Activated naive CD4-positive, alpha-beta T cell treated with Interleukin-2 at 50 U/mL for 16 hours (primary cell): ENCODE measurements around the gene PLIN1.

Experiments
- DNase-seq: peaks from one replicate; pipeline ENCODE4 v3.0.0-alpha.2; 2020

Gene PLIN1

DNA sequence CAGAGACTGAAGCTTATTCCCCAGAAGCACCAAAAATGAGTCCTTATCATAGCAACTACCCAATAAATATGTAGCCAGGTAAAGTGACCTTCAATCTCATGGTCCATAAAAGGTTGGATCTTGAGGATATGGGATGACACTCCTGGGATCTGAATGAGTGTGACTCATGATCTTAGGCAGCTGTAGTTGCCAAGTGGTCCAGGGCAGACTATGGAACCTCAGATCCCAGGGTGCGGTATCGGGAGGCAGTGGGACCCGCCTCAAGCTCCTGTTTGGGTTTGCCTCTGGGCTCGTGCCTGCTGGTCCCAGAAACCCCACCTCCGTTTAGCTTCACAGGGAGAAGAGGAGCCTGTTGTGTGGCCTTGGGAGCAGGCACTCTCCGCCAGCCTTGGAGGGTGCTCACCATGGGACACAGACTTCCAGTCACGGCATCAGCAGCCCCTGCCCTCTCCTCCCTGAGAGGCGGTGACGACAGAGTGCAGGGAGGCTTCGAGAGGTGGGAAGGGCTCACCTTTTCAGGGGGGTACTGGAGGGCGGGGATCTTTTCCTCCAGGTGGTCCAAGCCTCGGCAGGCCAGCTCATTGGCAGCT, 8.1 kb downstream of the PLIN1 start:
- DNase-seq = no peak

DNA sequence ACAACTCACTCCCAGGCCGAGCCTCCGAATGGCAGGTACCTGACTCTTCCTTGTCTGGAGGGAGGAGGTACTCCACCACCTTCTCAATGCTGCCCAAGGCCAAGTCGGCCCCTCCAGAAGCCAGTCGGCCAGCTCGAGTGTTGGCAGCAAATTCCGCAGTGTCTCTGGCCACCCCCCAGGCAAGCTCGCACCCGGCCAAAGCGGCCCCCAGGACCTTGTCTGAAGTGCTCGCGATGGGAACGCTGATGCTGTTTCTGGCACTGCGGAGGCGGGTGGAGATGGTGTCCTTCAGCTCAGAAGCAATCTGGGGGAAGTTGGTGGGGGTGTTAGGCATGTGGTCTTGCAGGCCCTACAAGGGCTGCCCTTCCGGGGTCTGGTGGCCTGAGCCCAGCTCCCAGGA, 9.2 kb downstream of the PLIN1 start:
- DNase-seq = no peak

DNA sequence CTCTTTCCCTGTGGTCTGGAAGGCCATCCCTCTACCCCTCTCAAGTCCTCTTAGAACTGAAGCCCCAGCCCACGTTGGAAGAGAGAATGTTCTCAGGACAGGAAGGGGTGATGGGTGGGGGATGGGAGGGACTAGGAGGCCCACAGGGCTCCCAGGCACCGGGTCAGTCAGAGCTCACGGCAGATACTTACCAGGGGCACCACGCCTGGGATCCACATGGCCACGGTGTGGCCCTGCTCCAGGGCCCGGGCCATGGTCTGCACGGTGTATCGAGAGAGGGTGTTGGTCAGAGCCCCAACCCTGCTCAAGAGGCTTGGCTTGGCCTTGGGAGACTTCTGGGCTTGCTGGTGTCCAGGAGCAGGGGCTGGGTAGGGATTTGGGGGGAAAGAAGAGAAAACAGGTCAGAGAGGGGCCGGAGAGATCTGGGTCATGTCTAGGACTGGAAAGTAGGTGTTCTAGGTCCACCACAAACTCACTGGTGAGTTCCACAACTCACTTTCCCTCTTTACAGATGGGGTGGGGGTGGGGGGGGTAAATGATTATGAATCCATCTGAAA, 9.8 kb downstream of the PLIN1 start:
- no peak for DNase-seq

DNA sequence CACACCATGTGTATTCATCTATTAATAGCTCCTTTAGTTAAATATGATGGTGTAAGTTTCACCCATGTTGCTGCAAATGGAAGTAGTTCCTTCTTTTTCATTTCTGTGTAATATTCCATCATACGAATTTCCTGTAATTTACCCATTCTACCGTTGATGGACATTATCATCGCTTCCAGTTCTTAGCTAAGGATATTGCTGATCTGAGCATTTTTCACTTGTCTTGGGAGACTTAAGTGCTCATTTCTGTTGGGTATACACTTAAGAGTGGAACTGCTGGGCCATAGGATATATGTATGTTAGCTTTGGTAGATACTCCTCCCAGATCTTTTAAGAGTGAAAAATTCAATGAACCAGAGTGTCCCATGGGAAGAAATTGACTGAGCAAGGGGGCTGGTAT, 11.0 kb downstream of the PLIN1 start:
- no peak for DNase-seq

DNA sequence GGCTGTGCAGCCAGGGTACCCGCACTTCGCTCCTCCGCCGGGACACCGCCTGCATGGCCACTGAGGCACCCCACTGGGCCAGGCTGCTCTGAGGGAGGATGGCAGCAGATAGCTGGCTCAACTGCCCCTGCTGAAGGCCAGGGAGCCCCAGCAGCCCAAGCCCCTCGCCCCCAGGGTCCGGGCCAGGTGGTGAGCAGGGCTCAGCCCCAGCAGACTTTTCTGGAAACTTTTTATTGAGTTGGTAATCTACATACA, 11.5 kb downstream of the PLIN1 start:
- DNase-seq = no peak

DNA sequence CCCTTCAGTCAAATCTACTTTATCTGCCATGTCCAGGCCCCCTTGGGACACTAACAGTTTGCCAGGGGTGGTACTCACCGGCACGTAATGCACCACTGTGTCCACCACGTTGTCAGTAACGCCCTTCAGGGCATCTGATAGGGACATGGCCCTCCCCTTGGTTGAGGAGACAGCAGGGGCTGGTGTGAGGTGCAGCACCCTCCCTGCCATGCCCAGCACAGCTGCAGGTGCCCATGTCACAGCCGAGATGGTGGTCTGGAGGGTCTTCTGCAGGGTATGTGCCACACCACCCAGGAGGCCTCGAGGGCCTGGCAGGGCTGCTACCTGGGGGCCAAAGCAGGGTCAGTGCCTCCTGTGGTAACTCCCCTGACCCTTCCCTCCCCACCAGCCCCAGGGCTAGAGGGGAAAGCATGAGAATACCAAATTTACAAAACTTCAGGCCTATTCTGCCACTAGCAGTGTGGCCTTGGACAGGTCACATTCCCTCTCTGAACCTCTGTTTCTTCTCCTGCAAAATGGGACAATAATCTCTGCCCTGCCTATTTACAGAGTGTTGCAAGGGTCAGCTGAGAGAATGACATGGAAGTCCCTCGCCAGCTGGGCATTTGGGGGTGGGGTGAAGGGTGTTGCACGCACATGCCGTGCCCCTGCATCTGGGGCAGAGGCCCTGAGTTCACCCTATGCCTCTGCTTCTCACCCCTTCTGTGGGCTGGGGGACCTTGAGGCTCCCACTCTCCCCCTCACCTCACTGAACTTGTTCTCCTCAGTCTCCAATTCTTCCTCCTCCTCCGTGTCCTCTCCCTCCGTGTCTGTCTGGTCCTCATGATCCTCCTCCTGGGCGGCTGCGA, 12.1 kb downstream of the PLIN1 start:
- no peak for DNase-seq

DNA sequence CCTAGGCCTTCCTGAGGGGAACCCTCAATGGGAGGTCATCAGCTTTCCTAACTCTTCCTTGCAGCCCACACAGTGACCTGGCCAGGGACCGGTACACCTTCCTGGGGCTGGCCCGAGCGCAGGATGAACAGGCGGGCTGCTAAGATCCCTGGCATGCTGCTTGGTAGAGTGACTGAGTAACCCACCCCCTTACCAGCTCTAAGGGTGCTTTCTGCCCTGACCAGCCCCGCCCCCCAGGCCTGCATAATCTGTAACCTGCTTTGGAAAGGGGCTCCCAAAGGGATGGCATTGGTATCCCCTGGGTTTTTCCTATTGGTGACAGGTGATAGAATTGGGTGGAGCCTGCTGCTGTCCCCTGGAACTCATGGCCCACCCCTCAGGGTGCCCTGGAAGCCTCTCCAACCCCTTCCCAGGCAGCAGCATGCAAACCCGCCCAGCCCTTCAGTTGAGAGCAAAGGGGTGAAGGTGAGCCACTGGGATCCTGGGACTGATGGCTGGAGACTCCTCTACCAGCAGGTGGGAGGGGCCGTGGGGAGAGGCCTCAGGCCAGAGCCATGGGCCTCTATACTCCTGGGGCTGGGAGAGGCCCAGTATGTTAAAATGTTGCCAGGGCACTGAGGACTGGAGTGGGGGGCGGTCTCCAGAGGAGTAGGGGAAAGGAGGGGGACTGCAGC, 12.8 kb downstream of the PLIN1 start:
- no peak for DNase-seq

DNA sequence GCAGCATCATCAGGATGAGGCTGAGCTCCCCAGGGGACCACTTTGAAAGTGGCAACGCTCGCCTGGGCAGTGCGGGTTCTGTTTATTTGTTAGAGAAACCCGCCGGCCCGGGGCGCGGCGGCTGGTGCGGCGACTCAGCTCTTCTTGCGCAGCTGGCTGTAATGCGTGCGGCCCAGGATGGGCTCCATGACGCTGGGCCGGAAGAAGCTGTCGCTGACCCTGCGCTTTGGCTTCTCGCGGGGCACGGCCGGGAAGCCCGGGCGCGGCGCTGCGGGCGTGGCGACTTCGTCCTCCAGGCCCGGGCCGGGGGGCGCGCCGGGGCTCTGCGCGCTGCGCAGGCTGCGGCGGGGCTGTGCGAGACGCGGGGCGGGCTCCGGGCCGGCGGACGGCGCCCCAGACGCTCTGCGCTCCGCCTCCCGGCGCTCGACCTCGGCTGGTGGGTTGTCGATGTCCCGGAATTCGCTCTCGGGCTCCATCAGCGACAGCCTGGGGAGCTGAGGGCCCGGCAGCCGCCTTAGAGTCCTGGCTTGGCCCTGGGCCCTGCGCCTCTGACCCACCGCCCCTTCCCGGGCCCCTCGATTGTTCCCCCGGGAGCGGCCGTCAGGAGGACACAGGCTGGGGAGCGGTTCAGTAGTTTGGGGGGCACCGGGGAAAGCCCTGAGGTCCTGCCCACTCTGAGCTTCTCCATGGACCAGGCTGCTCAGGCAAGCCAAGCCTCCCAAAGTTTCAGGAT, 13.6 kb downstream of the PLIN1 start:
- no peak for DNase-seq

DNA sequence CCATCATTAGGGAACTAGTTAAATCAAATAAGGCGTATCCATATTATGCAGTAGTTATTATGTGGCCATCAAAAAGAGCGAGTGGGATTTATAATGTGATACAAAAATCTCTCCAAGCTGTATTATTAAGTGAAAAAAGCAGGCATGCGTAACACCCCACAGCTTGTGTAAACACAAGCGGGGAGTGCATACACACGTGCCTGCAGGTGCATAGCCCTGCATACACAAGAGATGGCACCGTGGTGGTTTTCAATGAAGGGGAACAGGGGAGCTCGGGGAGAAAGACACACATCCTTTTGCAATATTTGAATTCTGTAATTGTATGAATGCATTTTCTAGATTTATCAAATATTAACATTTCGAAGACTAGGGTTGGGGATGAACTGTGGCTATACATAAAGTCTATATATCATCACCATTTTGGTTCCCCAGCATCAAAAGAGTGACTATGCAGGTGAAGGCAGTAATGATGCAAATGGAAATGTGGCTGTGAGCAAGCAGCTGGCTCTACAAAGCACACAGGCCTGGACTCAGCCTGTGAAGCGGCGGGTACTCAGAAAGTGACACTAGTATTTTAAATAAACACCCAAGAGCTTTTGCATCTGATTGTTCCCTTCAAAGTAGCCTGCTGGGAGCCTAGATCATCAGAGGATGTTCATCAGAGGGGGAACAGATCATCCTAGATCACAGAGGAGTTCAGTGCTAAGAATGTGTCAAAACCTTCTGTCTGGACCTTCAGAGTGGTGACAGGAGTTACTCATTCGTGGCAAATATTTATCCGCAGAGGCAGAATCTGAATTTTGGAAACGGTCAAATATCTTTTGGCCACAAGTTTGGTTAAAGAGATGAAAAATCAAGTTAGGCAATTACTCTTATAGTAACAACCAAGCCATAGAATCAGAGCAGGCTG, 14.5 kb downstream of the PLIN1 start:
- DNase-seq = no peak

DNA sequence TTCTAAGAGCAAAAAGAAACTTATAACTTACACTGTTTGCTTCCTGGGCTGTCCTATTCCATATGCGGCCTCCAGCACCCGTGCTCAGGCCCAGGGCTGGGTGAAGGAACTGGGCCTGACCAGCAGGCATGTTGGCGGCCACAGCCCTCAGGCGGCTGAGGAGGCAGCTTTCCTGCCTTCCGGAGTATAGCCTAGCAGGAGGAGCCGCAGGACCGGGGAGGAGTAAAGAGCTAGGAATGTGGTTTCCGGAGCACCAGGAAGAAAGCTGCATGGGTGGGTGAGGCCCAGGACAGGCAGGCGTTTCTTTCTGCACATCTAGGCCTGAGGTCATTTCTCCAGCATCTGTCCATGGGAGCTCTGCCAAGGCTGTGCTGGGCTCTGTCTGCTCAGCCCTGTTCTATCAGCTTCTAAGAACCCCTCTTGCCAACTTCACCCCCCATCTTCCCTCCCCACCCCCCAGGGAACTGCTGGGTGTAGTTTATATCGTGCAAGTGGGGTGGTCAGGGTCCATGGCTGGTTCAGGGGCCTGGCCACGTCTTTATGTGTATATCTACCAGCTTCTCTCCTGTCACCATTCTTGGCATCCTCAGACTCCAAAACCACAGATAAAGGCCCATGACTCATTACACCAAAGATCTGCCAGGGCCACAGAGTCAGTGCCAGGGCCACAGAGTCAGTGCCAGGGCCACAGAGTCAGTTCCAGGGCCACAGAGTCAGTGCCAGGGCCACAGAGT, 16.1 kb downstream of the PLIN1 start:
- DNase-seq = no peak

DNA sequence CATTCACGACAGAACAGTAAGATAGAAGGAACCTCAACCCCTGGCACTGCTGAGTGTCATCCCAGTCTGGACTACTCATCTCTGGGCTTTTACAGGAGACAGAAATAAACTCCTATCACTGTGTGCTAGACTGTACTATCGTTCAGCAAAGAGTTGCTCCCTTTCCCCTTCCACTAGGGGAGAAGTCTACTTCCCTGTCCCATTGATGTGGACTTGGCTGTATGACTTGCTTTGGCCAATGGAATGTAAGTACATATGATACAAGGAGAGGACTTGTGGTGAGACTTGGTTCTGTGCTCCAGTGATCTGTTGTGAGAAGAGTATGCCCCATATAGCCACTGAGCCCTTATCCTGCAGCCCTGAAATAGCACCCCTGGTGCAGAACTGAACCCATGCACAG, 18.6 kb downstream of the PLIN1 start:
- DNase-seq = no peak

DNA sequence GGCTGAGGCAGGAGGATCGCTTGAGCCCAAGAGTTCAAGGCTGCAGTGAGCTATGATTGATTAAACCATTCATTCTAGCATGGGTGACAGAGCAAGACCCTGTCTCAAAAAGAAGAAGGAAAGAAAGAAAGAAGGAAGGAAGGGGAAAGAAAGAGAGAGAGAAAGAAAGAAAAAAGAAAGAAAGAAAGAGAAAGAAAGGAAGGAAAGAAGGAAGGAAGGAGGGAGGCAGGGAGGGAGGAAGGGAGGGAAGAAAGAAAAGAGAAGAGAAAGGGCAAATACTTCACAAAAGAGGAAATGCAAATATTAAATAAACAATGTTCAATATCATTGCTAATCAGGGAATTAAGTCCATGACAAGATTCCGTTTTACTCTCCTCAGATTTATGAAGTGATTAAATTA, 19.9 kb downstream of the PLIN1 start:
- no peak for DNase-seq

DNA sequence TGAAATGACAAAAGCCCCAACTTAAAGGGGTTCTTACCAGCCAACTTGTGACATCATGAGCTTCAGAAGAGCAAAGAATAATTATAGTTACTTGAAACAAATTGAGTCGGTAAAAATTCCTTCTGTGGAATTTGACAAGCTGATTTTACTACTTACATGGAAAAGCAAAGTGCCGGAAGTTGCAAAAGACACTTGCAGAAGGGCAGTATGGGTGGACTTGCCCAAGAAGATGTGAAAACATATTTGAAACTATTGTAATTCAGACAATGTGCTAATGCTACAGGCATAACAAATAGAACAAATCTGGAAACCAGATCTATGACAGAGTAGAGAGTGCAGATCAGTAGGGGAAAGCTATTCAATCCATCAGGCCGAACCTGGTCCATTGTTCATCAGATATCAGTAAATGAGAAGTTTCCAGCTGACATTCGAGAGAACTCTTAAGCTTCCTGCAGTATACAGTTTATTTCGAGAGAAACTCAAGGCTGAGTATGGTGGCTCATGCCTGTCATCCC, 21.4 kb downstream of the PLIN1 start:
- no peak for DNase-seq

DNA sequence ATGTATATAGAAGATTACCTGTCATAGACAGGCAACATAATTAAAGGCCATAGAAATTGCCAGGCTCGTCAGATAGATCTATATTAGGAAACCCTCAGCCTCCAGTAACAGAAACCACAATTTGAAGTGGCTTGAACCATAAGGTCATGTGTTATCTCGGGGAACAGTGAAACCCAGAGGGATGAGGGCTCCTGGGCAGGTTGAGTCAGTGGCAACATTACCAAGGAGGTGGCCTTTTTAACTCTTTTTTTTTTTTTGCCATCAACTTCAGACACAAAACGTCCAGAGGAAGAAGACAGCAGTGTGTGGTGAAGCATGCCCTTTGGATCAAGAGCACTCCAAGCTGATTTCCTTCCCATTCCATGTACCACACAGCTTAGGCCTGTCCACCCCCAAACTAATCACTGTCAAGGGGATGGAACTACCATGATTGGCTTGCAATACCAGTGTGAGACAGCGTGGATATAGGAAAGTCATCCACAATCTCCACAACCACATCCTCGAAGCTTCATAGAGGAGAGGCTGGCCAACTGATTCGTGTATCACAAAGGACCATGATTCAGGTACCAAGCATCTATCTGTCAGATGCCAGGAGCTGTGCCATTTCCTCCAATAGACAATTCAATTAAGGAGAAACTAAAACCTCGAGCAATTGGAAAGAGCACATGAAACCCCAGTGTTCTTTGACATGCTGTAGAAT, 22.9 kb downstream of the PLIN1 start:
- no peak for DNase-seq

DNA sequence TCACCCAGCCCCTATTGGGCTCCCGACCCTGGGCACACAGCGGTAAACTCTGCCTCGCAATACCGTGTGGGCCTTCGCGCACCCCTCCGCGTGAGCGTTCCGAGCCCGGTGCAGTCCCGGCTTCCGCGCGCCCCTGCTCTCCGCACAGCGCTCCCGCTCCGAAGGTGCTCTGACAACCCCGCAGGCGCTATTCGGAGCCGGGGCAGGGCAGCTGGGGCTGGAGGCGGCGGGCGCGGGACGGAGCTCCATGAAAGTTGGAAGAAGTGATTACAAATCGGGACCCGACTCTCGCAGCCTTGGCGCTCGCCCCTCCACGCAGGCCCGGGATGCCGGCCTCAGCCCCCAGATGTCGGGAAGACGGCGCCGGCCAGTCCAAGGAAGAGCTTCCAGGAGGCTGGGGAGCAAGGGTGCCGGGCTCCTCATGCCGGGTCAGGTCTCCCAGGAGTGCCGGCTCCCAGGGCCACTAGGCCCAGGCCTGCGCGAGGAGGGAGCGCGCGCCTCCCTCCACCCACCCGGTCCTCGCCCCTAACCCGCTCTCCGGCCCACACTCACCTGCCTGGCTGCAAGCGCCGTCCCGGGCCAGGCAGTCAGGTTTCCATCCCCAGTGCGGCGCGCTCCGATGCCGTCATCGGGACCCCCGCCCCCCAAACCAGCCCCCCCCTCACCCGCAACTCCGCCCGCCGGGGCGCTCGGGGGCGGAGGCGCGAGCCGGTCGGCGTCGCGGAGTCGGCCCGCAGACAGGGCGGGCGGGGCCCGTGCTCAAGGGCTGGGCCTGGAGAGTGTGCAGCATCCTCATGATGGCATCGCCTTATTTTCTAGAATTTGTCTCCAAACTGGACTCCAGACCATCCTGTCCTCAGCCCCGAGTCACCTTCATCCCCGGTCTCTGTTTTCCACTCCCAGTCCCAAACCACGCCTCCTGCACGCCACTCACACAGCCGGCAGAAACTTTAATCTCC, 24.0 kb downstream of the PLIN1 start, which contains the start of gene KIF7:
Gene KIF7, minus strand, starts transcription at position 621 of the 959 bp plus-strand sequence. CDS start 2,537 bp downstream, outside the sequence.
- no peak for DNase-seq

DNA sequence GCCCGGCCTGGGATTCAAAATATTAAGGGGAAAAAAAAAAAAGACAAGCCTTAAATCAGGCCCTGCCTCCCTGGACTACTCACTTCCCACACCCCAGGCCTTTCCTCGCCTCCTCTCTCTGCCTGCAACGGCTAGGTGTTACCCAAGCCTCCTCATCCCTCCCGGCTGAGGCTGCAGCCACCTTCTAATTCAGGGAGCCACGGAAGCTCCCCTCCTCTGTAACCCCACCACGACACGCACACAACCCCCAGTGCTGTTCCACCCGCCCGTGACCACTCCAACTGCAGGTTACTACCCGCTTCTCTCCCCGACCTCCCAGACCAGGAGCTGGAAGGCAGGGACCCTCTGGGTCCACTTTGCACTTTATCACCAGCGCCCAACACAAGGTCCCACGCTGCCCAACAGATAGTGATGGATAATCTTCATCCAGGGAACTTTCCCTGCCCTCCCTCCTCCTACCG, 24.8 kb downstream of the PLIN1 start:
- DNase-seq = no peak

DNA sequence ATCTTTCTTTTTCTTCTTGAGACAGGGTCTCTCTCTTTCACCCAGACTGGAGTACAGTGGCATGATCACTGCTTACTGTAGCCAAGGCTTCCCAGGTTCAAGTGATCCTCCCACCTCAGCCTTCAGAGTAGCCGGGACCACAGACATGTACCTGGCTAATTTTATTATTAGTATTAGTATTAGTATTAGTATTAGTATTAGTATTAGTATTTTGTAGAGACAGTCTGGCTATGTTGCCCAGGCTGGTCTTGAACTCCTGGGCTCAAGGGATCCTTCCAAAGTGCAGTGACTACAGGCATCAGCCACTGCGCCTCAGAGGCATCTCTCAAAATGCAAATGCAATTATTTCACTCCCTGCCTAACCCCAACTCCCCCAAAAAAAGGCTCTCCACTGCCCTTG, 25.6 kb downstream of the PLIN1 start:
- DNase-seq = no peak

DNA sequence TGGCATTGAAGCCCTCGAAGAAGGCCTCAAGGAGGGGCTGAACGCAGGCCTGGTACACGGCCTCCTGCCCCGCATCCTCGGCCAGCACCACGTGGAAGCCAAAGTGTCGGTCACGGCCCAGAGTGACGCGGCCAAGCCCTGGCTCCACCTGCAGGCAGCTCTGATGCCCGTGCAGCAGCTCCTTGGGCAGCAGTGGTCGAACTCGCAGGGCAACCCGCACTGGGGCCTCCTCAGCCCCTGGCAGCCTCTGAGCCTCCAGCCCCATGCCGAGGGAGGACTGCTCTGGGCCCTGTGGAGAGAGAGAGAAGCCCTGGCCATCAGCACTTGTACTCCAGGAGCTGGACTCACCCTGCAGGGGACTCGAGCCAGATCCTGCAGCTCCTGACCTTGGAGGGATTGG, 26.5 kb downstream of the PLIN1 start:
- DNase-seq = no peak

DNA sequence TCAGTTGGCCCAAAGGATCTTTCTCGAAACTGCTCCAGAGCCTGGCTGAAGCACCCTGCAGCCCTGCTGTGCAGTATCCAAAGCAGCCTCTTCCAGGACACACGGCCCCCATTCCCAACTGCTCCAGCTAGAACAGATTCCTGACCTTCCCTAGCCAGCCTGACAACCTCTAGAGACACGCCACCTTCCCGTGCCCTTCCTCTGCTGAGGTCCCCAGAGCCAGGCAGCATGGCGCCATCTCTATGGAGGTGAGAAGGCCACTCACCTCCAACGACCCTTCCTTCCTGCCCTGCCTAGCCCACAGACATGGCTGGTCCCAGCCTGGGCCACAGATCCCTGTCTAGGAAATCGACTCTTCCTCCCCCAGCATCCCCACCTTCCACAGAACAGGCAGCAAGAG, 27.0 kb downstream of the PLIN1 start:
- DNase-seq = no peak
